ENCODE results near the gene KCNN2.

The KCNN2 gene

DNA sequence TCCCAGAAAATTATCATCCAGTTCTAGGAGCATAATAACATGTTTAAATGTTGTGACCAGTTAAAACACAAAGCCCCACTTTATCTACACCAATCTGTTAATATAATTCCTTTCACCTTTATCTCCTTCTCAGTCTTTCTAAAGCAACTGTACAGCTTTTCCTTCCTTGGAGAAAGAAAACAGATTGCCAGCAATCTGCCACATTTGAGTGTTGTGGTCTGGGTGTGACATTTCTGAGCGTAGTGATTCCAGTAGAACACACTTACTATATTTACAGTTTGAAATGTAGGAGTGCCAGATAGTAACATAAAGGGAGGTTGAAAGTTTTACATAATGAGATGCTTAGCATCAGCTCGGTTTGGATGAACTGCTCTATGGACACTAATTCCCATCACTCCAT, 76.1 kb downstream of the KCNN2 start:
- in situ Hi-C loops (cut with MboI; ENCODE audit: low pct_unique_long_range_greater_than_20kb, low sequenced_read_pairs, unreplicated experiment): no loop called here

DNA sequence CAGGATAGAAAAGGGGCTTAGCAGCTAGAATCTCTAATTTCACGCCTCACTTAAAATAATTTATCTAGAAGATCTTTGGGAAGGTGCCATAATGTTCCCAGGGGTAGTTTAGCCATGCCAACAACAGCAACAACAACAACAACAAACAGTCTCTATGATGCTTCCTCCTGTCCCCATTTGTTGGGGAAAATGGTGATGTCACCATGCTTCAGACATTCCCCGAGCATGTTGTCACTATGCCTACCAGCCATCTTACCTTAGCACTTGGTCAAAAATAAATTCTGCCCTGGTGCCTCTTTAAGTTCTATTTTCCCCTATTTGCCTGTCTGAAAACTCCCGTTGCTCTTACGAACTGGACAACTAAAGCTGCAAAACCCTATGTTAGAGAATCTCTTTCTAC, 76.6 kb downstream of the KCNN2 start:
- TF ChIP-seq, protein P1, sequence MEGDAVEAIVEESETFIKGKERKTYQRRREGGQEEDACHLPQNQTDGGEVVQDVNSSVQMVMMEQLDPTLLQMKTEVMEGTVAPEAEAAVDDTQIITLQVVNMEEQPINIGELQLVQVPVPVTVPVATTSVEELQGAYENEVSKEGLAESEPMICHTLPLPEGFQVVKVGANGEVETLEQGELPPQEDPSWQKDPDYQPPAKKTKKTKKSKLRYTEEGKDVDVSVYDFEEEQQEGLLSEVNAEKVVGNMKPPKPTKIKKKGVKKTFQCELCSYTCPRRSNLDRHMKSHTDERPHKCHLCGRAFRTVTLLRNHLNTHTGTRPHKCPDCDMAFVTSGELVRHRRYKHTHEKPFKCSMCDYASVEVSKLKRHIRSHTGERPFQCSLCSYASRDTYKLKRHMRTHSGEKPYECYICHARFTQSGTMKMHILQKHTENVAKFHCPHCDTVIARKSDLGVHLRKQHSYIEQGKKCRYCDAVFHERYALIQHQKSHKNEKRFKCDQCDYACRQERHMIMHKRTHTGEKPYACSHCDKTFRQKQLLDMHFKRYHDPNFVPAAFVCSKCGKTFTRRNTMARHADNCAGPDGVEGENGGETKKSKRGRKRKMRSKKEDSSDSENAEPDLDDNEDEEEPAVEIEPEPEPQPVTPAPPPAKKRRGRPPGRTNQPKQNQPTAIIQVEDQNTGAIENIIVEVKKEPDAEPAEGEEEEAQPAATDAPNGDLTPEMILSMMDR (IDR thresholded peaks at IDR 0.05; ENCODE audit: extremely low read depth, insufficient read depth, missing control alignments): no peak
- DNase-seq (ENCODE audit: low spot score): no peak
- in situ Hi-C loops (cut with MboI; ENCODE audit: low pct_unique_long_range_greater_than_20kb, low sequenced_read_pairs, unreplicated experiment): no loop called here

More for the DNA sequence above, 76.1 kb downstream of the KCNN2 start:
- no peak for DNase-seq (ENCODE audit: low spot score)
- TF ChIP-seq, protein P1 (IDR thresholded peaks at IDR 0.05; ENCODE audit: extremely low read depth, insufficient read depth, missing control alignments): no peak

DNA sequence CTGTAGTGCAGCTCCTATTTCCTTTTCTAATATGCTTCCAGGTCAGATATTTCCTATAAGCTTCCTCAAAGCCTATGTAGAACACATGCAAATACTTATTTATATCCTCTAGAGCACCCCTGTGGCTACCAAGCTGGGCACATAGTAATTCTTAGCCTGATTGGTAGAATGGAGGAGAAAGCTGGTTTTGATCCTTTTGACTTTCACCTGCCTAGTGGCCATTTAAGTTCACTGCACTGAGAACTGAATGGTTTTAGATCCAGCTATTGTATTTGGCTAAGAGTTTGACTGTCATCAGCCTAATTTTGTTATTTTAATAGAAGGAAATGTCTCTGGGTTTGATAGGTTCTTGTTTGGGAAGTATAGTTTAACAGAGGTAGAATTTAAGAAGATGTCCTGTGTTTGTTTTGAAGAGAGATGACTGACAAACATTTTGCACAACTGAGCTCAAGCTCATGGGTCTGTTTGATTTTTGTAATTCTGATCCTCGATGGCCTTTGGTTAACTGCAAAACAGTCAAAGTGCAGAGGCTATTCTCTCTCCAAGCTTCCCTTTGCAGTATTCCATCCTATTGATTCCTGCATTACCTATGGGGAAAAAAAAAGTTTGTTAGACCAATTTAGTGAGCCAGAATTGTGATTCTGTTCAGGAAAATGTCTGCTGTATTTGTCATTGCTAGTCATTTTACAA, 85.4 kb downstream of the KCNN2 start:
- in situ Hi-C loops (cut with MboI; ENCODE audit: low pct_unique_long_range_greater_than_20kb, low sequenced_read_pairs, unreplicated experiment): no loop called here
- TF ChIP-seq, protein P1 (IDR thresholded peaks at IDR 0.05; ENCODE audit: extremely low read depth, insufficient read depth, missing control alignments): peak; percentile 29
- DNase-seq (ENCODE audit: low spot score): peak; percentile 18

DNA sequence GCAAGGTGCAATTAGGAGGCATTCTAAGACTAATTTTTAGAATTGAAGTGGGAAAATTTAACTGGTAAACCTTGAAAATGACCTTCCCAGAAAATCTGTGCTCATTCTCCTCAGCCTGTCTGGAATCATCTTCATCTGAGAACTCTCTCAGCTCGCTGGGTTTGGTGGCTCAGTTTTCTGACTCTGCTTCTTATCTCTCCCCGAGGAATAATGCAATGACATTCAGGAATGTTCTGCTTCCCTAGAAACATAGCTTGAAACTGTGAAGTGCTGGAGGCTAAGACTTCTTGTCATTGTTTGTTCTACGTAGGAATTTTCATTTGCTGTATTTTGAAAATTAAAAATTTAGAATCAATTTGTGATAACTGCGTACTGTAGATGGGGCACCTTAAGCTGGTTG, 86.6 kb downstream of the KCNN2 start:
- in situ Hi-C loops (cut with MboI; ENCODE audit: low pct_unique_long_range_greater_than_20kb, low sequenced_read_pairs, unreplicated experiment): no loop called here
- TF ChIP-seq, protein P1 (IDR thresholded peaks at IDR 0.05; ENCODE audit: extremely low read depth, insufficient read depth, missing control alignments): no peak
- DNase-seq (ENCODE audit: low spot score): no peak

DNA sequence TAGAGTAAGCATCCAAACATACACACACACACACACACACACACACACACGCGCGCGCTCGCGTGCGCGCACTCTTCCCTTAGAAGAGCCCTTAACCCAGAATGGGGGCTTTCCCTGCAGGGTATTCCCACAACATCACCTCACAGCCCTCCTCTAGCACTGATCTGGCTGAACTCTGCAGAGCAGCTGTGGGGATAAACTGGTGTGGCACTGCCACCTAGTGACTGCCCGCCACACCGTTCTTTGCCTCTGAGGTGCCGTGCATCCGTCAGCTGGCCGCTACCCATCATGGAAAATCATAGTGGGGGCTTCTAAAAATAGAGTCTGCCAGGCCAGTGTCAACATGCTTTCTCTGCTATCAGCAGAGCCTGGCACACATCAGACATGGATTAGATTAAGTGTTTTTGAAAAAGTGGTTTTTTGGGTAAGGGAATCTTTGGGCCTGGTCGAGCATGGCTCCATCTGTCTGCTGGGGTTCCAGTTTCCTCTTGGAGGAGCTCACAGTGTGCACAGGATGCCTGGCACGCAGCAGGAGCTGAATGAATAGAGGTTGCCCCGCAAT, 88.1 kb downstream of the KCNN2 start:
- in situ Hi-C loops (cut with MboI; ENCODE audit: low pct_unique_long_range_greater_than_20kb, low sequenced_read_pairs, unreplicated experiment): loop anchor here (25.0 kb wide), 1 partner anchor 763 kb away; no protein-coding TSS in a partner anchor
- peak; percentile 65 for DNase-seq (ENCODE audit: low spot score)
- TF ChIP-seq, protein P1 (IDR thresholded peaks at IDR 0.05; ENCODE audit: extremely low read depth, insufficient read depth, missing control alignments): peak; percentile 96

DNA sequence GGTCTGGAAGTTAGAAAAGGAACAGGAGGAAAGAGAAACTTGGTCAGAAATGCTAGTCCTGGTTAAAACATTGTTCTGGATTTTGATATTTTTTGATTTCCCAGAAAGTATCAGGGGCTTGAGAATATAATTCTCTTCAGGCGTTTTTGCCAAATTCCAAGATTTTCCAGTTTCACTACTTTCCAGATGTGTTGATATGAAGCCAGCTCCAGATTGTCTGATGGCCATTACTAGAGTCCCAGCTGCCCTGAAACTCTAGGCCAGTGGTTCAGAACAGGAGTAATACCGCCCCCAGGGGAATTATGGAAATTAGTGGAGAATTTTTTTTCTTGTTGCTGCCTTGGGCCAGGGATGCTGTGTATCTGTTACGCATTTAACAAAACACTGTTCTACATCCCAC, 88.6 kb downstream of the KCNN2 start:
- in situ Hi-C loops (cut with MboI; ENCODE audit: low pct_unique_long_range_greater_than_20kb, low sequenced_read_pairs, unreplicated experiment): loop anchor here (25.0 kb wide), 1 partner anchor 763 kb away; no protein-coding TSS in a partner anchor
- DNase-seq (ENCODE audit: low spot score): no peak
- TF ChIP-seq, protein P1 (IDR thresholded peaks at IDR 0.05; ENCODE audit: extremely low read depth, insufficient read depth, missing control alignments): no peak
